ENCODE measurements around the gene WTIP. TPM values are rescaled to one million over a fixed set of nuclear protein-coding genes. Genes with fewer than 3 reads are reported as not detected.

WTIP gene
- total RNA-seq, 1 experiment from 2014 or later = 8.4 TPM

DNA sequence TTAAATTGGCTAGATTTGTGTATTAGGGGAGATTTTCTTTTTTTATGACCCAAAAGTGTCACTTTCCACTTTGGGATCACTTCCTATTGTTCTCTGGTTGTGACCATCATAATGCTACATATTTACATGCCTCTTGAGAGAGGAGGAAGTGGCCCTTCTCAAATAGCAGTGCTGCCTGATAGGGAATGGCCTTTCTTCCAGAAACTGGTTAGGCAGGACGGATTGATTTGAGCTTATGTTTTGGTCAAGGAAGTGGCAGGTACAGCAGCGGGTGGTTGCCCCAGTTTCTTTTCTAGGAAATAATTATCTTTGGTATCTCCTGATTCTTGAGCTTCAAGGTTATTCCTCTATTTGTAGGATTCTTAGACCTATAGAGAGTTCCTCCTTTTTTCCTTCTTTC lies 21.9 kb upstream of the WTIP start:
- no peak overlapping the region for H2AFZ ChIP-seq (ENCODE audit: low read depth, low read length, poor library complexity, severe bottlenecking)
- H3K4me1 ChIP-seq (ENCODE audit: control insufficient read depth in 1 of 2, insufficient read depth in 2 of 2, low read length in 2 of 2) = no peaks in the 10 kb centered on the region
- TF ChIP-seq RAD21 (IDR thresholded peaks at IDR 0.05; ENCODE audit: low read depth) (no peak), SP1 (IDR thresholded peaks at IDR 0.05; ENCODE audit: low read depth) (no peak), TCF7L2 (IDR thresholded peaks at IDR 0.05; ENCODE audit: borderline replicate concordance, extremely low read depth, insufficient read depth, insufficient read length) (no peak), CBX3 (IDR thresholded peaks at IDR 0.05; ENCODE audit: low read depth) (no peak), ZNF274 (IDR thresholded peaks at IDR 0.05; ENCODE audit: low read depth, low read length) (no peak), CEBPB (IDR thresholded peaks at IDR 0.05; ENCODE audit: low read depth) (no peak), EZH2 (IDR thresholded peaks at IDR 0.05) (no peak), ELF1 (IDR thresholded peaks at IDR 0.05; ENCODE audit: borderline replicate concordance, low read depth) (no peak), EZH2phosphoT487 (IDR thresholded peaks at IDR 0.05; ENCODE audit: borderline replicate concordance) (no peak), YY1 (IDR thresholded peaks at IDR 0.05; ENCODE audit: extremely low read depth, insufficient replicate concordance, low read depth, low read length) (no peak), POLR2AphosphoS5 (IDR thresholded peaks at IDR 0.05; ENCODE audit: low read depth, low read length) (no peak), EGR1 (IDR thresholded peaks at IDR 0.05; ENCODE audit: low read depth) (no peak), POLR2A (IDR thresholded peaks at IDR 0.05; ENCODE audit: borderline replicate concordance, extremely low read depth, insufficient read depth, insufficient read length) (no peak), SRF (IDR thresholded peaks at IDR 0.05; ENCODE audit: low read depth) (no peak), ZFX (IDR thresholded peaks at IDR 0.05) (no peak)
- TF ChIP-seq, protein P1, sequence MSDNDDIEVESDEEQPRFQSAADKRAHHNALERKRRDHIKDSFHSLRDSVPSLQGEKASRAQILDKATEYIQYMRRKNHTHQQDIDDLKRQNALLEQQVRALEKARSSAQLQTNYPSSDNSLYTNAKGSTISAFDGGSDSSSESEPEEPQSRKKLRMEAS (IDR thresholded peaks at IDR 0.05) = no peak
- TF ChIP-seq, protein P2, sequence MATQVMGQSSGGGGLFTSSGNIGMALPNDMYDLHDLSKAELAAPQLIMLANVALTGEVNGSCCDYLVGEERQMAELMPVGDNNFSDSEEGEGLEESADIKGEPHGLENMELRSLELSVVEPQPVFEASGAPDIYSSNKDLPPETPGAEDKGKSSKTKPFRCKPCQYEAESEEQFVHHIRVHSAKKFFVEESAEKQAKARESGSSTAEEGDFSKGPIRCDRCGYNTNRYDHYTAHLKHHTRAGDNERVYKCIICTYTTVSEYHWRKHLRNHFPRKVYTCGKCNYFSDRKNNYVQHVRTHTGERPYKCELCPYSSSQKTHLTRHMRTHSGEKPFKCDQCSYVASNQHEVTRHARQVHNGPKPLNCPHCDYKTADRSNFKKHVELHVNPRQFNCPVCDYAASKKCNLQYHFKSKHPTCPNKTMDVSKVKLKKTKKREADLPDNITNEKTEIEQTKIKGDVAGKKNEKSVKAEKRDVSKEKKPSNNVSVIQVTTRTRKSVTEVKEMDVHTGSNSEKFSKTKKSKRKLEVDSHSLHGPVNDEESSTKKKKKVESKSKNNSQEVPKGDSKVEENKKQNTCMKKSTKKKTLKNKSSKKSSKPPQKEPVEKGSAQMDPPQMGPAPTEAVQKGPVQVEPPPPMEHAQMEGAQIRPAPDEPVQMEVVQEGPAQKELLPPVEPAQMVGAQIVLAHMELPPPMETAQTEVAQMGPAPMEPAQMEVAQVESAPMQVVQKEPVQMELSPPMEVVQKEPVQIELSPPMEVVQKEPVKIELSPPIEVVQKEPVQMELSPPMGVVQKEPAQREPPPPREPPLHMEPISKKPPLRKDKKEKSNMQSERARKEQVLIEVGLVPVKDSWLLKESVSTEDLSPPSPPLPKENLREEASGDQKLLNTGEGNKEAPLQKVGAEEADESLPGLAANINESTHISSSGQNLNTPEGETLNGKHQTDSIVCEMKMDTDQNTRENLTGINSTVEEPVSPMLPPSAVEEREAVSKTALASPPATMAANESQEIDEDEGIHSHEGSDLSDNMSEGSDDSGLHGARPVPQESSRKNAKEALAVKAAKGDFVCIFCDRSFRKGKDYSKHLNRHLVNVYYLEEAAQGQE (IDR thresholded peaks at IDR 0.05; ENCODE audit: low read depth) = no peak
- TF ChIP-seq, protein P3, sequence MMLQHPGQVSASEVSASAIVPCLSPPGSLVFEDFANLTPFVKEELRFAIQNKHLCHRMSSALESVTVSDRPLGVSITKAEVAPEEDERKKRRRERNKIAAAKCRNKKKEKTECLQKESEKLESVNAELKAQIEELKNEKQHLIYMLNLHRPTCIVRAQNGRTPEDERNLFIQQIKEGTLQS (IDR thresholded peaks at IDR 0.05) = no peak
- TF ChIP-seq, protein P4, sequence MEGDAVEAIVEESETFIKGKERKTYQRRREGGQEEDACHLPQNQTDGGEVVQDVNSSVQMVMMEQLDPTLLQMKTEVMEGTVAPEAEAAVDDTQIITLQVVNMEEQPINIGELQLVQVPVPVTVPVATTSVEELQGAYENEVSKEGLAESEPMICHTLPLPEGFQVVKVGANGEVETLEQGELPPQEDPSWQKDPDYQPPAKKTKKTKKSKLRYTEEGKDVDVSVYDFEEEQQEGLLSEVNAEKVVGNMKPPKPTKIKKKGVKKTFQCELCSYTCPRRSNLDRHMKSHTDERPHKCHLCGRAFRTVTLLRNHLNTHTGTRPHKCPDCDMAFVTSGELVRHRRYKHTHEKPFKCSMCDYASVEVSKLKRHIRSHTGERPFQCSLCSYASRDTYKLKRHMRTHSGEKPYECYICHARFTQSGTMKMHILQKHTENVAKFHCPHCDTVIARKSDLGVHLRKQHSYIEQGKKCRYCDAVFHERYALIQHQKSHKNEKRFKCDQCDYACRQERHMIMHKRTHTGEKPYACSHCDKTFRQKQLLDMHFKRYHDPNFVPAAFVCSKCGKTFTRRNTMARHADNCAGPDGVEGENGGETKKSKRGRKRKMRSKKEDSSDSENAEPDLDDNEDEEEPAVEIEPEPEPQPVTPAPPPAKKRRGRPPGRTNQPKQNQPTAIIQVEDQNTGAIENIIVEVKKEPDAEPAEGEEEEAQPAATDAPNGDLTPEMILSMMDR (IDR thresholded peaks at IDR 0.05 in 2 of 3, conservative IDR thresholded peaks at IDR 0.05 in 1 of 3; ENCODE audit: borderline replicate concordance in 1 of 3, insufficient read depth in 1 of 3, low read depth in 2 of 3, low read length in 2 of 3) = no peak
- no peak overlapping the region for H3K27ac ChIP-seq (ENCODE audit: low read depth, low read length)
- H3K79me2 ChIP-seq (ENCODE audit: insufficient read depth, low read length) = peaks cover 93% of the 10 kb centered on the region
- intact Hi-C loops (cut with micrococcal nuclease) = no loop called here
- H3K9me2 ChIP-seq (ENCODE audit: insufficient read depth) = no peaks in the 10 kb centered on the region
- CTCF ChIA-PET = no interaction called here
- peaks cover 63 to 65% of the 10 kb centered on the region in 2 experiments for H3K36me3 ChIP-seq (ENCODE audit: control insufficient read depth in 1 of 2, insufficient read depth in 2 of 2, low read length in 2 of 2)
- no peaks in the 10 kb centered on the region for H3K9me3 ChIP-seq (ENCODE audit: control insufficient read depth in 1 of 2, insufficient read depth in 1 of 2, low read depth in 1 of 2, low read length in 2 of 2)
- RAD21 ChIA-PET (ENCODE audit: low non-redundant PET in 1 of 2, low total read pairs in 2 of 2, uncharacterized antibody in 2 of 2, unreplicated experiment in 2 of 2) = no interaction called here
- H3K4me3 ChIP-seq (replicated peaks in 1 of 2; ENCODE audit: low read depth in 1 of 2, low read length in 2 of 2) = no peak overlapping the region
- DNase-seq (ENCODE audit: low read depth, low spot score) (no peak), ATAC-seq (no peak)
- no peak overlapping the region for H3K4me2 ChIP-seq (ENCODE audit: low read length)
- no peaks in the 10 kb centered on the region for H3K27me3 ChIP-seq (ENCODE audit: insufficient read depth, low read length)
- BruUV-seq (replicated peaks) = no TSS peak
- 0 out of 2 replicates have a peak, but pooled peaks cover 3% of the 10 kb centered on the region for H4K20me1 ChIP-seq (ENCODE audit: insufficient read depth)
- no peak overlapping the region for H3K9ac ChIP-seq (ENCODE audit: low read length)
- POLR2A ChIA-PET = no interaction called here

Measured in HCT116 (cell line).